Thoracic aorta (tissue), 2 donors: ENCODE data around the gene KMT2B. TPM values are rescaled to one million over a fixed set of nuclear protein-coding genes. Genes with fewer than 3 reads are reported as not detected.

ENCODE experiments used
- ATAC-seq: fragments of 150-250 bp; one replicate; pipeline ENCODE4 v1.8.0; 2017; ENCODE audit warnings: low read depth; ENCODE audit not compliant: insufficient number of reproducible peaks, low FRiP score
- DNase-seq: peaks from one replicate; pipeline ENCODE4 v3.0.0-alpha.2; 2020; ENCODE audit warnings: low spot score
- H3K27ac ChIP-seq, 2 donors: fragments of 200-600 bp; sonication (generic); 1 replicate in 1 of 2; 2 replicates in 1 of 2; pipeline ENCODE4 v1.5.1; 2016; ENCODE audit warnings: mild to moderate bottlenecking in 2 of 2, moderate library complexity in 2 of 2
- H3K27me3 ChIP-seq: fragments of 200-600 bp; sonication (generic); replicated peaks from 2 replicates; pipeline ENCODE4 v1.6.0; 2016; ENCODE audit warnings: mild to moderate bottlenecking; ENCODE audit not compliant: insufficient read depth
- H3K36me3 ChIP-seq: fragments of 200-600 bp; sonication (generic); one replicate; pipeline ENCODE4 v1.5.1; 2016
- H3K4me1 ChIP-seq, 2 donors: fragments of 200-600 bp; sonication (generic); 1 replicate in 1 of 2; 2 replicates in 1 of 2; pipeline versions ENCODE4 v1.5.1 to v1.6.0; 2016; ENCODE audit warnings: low read depth in 2 of 2, mild to moderate bottlenecking in 1 of 2; ENCODE audit not compliant: control insufficient read depth in 1 of 2
- H3K4me3 ChIP-seq: fragments of 200-600 bp; sonication (generic); 2 replicates; pipeline ENCODE4 v1.5.1; 2016; ENCODE audit warnings: mild to moderate bottlenecking
- H3K9me3 ChIP-seq: fragments of 200-600 bp; sonication (generic); 2 replicates; pipeline ENCODE4 v1.5.1; 2016
- total RNA-seq, 2 donors: library from RNA; depleted of rRNA; stranded (reverse); fragments of >200 nt; gene quantifications; one replicate each; pipeline versions ENCODE4 v1.1.0 to v1.2.3, GENCODE V29; 2016
- TF ChIP-seq, protein P1 (sequence below): fragments of 200-600 bp; sonication (generic); IDR thresholded peaks from one replicate; pipeline ENCODE4 v1.5.1; 2019; ENCODE audit warnings: antibody characterized with exemption

KMT2B gene
- total RNA-seq, 2 donors from 2014 or later: 26.4 to 31.3 TPM

DNA sequence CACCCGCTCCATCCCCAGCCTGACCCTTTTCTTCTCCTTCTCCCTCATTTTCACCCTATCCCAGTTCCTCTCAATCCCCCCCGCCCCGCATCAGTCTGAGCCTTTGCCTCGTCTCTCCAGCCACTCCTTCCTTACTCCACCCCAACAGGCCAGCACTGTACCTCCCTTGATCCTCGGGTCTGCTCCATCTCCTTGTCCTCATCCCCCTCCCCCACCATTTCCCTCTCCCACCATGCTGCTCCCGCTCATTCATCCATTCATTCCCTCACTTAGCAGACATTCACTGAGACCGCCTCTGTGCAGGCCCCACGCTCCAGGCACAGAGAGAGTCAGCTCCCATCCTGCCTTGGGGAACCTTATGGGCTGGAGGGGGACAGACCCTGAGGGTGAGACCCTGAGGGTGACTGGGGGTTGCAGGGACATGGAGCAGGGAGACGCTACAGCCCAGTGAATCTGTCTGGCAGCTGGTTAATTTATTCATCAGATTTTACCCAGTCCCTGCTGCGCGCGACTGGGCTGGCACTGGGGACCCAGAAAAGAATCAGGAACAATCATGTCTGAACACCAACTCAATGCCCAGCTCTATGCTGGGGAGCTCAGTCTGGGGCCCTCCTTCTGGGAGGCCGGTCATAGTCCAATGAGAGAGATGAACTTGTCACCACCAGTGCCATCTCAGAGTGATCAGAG, 58.4 kb downstream of the KMT2B start:
- Histone ChIP-seq H3K9me3 (no peaks in the 10 kb centered on the region), H3K36me3 (peaks cover 7% of the 10 kb centered on the region), H3K4me3 (peak overlapping the region; percentile 94), H3K4me1 (peaks cover 8 to 12% of the 10 kb centered on the region in 2 donors), H3K27ac (no peak overlapping the region), H3K27me3 (no peaks in the 10 kb centered on the region)
- TF ChIP-seq, protein P1, sequence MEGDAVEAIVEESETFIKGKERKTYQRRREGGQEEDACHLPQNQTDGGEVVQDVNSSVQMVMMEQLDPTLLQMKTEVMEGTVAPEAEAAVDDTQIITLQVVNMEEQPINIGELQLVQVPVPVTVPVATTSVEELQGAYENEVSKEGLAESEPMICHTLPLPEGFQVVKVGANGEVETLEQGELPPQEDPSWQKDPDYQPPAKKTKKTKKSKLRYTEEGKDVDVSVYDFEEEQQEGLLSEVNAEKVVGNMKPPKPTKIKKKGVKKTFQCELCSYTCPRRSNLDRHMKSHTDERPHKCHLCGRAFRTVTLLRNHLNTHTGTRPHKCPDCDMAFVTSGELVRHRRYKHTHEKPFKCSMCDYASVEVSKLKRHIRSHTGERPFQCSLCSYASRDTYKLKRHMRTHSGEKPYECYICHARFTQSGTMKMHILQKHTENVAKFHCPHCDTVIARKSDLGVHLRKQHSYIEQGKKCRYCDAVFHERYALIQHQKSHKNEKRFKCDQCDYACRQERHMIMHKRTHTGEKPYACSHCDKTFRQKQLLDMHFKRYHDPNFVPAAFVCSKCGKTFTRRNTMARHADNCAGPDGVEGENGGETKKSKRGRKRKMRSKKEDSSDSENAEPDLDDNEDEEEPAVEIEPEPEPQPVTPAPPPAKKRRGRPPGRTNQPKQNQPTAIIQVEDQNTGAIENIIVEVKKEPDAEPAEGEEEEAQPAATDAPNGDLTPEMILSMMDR: no peak
- ATAC-seq (no peak), DNase-seq (no peak)

DNA sequence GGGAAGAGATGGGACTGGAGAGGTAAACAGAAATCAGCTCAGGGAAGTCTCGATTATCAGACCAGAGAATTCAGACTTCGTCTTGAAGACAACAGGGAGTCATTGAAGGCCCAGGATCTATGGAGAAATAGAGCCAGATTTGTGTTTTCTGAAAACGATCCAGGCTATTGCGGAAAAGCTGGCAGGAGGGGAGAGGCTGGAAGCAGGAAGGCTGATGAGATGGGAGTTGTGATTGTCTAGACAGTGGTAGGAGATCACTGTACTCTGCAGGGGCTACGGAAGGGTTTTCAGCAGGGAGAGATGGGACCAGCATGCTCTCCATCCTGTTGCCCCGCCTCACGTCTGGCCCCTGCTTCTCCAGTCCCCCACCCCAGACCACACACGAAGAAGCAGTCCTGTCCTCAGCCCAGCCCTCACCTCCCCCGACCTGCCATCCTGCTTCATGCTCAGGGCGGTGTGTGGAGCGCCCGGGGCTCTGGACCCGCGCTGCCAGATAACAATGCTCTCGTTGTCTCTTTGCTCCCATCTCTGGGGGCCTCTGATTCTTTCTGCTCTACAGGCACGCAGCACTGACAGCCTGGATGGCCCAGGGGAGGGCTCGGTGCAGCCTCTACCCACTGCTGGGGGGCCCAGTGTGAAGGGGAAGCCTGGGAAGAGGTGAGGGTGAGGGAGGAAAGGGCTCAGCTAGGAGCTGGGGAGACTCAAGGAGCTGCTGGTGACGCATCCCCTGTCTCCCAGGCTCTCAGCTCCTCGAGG, 59.5 kb downstream of the KMT2B start:
- DNase-seq (no peak), ATAC-seq (no peak)
- TF ChIP-seq, protein P1: no peak
- Histone ChIP-seq H3K27me3 (no peaks in the 10 kb centered on the region), H3K4me3 (no peak overlapping the region), H3K4me1 (peaks cover 8 to 12% of the 10 kb centered on the region in 2 donors), H3K36me3 (peaks cover 11% of the 10 kb centered on the region), H3K27ac (no peak overlapping the region), H3K9me3 (no peaks in the 10 kb centered on the region)

DNA sequence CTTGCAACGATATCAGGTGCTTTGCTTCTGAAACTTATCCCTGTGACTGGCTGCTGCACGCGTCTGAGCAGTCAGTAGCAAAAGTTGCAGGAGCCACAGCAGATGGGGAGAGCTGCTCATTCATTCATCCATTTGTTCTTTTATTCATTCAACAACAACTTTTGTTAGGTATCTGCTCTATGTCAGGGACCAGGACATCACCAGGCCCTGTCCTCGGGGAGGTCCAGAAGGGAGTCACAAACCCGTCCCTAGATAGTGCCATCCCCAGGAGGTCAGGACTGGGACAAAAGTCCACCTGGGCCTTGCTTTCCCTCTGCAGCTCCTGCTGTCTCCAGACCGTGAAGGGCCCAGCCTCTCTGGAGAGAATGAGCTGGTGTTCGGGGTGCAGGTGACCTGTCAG, 60.2 kb downstream of the KMT2B start:
- no peaks in the 10 kb centered on the region for H3K27me3 ChIP-seq
- peaks cover 14% of the 10 kb centered on the region for H3K36me3 ChIP-seq
- H3K4me1 ChIP-seq: peaks cover 8 to 12% of the 10 kb centered on the region in 2 donors
- H3K9me3 ChIP-seq: no peaks in the 10 kb centered on the region
- no peak overlapping the region for H3K27ac ChIP-seq
- TF ChIP-seq, protein P1: no peak
- no peak overlapping the region for H3K4me3 ChIP-seq
- DNase-seq (no peak), ATAC-seq (no peak)

DNA sequence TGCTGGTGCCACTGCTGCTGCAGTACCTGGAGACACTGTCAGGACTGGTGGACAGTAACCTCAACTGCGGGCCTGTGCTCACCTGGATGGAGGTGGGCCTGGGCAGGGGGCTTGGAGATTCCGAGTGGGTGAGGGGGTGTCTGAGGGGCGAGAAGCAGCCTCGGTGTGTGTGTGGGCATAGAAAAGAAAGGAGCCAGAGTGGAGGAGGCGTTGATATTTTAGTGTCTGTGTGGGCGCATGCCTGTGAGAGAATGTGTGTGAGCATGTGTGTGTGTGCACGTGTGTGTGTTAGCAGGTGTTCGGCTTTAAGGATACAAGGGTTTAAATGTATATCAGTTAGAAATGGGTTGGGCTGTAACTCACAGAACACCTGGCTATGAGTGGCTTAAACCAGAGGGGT, 61.2 kb downstream of the KMT2B start:
- no peak overlapping the region for H3K27ac ChIP-seq
- TF ChIP-seq, protein P1: no peak
- DNase-seq (no peak), ATAC-seq (no peak)
- H3K4me3 ChIP-seq: no peak overlapping the region
- H3K36me3 ChIP-seq: peaks cover 14% of the 10 kb centered on the region
- H3K9me3 ChIP-seq: no peaks in the 10 kb centered on the region
- peaks cover 8 to 12% of the 10 kb centered on the region in 2 donors for H3K4me1 ChIP-seq
- no peaks in the 10 kb centered on the region for H3K27me3 ChIP-seq

DNA sequence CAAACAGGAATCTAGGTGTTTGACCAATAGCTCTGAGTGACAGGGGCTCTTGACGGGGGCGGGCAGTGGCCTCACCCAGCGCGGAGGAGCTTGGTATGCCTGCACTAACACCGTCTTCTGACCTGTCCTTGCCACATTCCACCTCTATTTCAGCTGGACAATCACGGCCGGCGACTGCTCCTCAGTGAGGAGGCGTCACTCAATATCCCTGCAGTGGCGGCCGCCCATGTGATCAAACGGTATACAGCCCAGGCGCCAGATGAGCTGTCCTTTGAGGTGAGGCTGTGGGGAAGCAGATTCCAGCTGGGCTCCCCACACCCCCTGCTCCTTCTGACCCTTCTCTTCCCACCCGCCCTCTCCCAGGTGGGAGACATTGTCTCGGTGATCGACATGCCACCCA, 62.3 kb downstream of the KMT2B start:
- no peak for DNase-seq
- Histone ChIP-seq H3K4me3 (no peak overlapping the region), H3K9me3 (no peaks in the 10 kb centered on the region), H3K27me3 (no peaks in the 10 kb centered on the region), H3K4me1 (peaks cover 7 to 8% of the 10 kb centered on the region in 2 donors), H3K36me3 (peaks cover 18% of the 10 kb centered on the region), H3K27ac (no peak overlapping the region)
- TF ChIP-seq, protein P1: no peak
- ATAC-seq: no peak
